HG02840 (cell line): Measurements from ENCODE around the gene KCNH4.
"Not testable (repeated sequence)": the region's sequence is repeated elsewhere in the genome, so short reads cannot be mapped to it uniquely, and the experiment has no call there.

Source experiments
- ATAC-seq: cut with Tn5 transposase; IDR thresholded peaks from one replicate; pipeline ENCODE4 v1.9.1; 2021; ENCODE audit warnings: mild to moderate bottlenecking, moderate library complexity, moderate number of reproducible peaks; ENCODE audit not compliant: unreplicated experiment, low FRiP score

The KCNH4 gene

GRCh38 chr17:42180922-42181850 lies at the start of gene KCNH4:
KCNH4 (minus strand) TSS chr17:42181142; CDS start chr17:42180945, 197 bp downstream.
- ATAC-seq = no peak

DNA sequence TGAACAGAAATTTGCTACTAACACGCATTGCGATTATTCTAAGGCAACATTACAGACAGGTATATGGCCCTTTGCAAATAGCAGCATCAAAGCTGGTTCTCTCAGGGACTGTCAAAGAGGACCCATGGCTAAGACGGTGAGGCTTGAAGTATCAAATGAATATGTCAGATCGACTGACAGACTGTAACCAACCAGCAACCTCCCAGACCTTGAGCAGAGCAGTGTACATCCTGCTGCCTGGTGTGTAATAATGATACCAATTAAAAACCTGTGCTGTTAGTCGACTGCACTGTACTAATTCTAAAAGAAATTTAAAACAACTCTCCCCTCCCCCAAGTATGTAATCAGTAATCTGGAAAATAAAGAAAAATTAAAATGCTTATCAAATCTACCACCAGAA lies 49.3 kb upstream of the KCNH4 start:
- ATAC-seq = no peak

DNA sequence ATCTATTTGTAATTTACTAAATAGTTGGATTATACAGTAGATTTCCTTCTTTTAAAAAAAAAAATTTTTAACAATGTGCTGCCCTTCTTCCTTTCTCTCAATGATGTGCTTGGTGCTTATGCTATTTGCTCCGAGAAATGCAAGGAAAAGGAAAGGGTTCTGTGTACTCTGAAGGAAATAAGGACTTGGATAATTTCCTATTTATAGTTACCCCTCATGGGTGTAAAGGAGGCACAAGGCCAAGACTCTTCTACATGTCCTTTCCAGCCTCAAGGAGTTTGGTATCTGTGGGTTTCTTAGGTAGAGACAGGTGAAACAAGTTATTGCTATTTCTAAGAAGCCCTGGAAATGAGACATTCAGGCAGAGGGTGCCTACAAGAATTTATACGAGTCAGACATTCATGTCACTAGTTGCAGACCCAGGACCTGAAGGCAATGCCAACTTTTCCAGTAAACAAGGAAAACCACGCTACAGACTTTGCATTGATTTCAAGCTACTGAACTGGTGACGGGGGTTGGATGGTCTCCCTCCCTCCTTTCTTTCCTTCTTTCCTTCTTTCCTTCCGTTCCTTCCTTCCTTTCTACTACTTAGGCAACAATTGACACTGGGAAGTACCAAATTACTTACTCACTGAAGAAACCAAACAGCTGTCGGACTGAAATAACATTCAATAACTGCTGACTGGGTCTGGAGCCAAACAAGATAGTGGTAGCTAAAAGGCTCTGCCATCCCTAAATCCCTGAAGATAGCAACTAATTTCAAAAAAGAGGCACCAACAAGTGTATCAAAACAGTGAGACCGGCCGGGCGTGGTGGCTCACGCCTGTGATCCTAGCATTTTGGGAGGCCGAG lies 47.1 kb upstream of the KCNH4 start:
- no peak for ATAC-seq

- no peak for ATAC-seq
These were observed 44.7 kb upstream of the KCNH4 start for GRCh38 chr17:42225646-42226045.

DNA sequence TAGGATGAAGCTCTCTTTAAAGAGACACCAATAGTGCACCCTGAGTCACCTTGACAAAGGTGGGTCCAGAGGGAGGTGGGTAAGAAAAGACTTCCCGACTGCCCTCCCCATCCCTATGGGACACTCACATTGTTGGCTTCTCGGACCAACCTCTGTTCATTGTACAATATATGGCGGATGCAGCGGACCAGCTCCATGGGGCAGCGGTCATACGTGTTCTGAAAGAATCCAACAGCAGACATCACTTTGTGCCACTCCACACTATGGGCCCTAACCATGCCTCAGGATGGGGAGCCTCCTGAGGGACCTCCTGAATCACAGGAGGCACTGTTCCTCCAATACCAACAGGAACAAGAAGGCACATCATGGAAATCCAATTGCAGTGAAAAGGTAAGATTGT lies 43.7 kb upstream of the KCNH4 start:
- no peak for ATAC-seq

- no peak for ATAC-seq
These were observed 41.2 kb upstream of the KCNH4 start for GRCh38 chr17:42221886-42222745.

DNA sequence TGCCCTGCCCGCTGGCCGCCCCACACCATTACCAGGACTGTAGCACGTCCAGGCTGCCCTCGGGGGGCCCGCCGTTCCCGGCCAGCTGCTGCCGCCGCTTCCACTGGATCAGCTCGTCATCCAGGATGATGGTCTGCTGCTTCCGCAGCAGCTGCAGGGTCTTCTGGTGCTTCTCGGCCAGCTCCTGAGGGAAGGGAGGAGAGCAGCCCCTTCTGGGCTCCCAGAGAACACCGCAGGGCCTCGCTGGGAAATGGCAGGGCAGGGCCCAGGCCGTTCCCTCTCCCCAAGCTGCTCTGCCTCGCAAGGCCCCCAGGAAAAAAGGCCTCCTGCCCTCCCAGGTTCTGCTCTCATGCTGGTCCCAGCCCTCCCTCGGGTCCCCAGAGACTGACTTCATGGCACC lies 38.3 kb upstream of the KCNH4 start:
- ATAC-seq = not testable (repeated sequence)

GRCh38 chr17:42214156-42214555 lies 33.2 kb upstream of the KCNH4 start:
- ATAC-seq = no peak

GRCh38 chr17:42212382-42212781 lies 31.4 kb upstream of the KCNH4 start:
- ATAC-seq = no peak

- ATAC-seq = not testable (repeated sequence)
These were observed 31.0 kb upstream of the KCNH4 start for GRCh38 chr17:42211921-42212341.

GRCh38 chr17:42210046-42210445 lies 29.1 kb upstream of the KCNH4 start:
- ATAC-seq = no peak

GRCh38 chr17:42206153-42206612 lies 25.2 kb upstream of the KCNH4 start:
- ATAC-seq = not testable (repeated sequence)

DNA sequence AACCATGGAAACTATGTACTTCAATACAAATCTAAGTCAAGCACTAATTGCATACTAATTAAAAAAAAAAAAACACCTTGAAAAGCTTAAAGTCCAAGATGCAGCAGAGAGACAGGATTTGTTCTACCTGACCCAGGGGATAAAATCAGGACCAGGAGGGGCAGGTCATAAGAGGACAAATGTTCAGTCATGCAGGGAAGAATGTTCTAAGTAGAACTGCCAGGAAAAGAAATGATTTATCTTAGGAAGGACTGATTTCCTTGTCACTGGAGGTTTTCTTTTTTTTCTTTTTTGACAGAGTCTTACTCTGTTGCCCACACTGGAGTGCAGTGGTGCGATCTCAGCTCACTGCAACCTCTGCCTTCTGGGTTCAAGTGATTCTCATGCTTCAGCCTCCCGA lies 22.4 kb upstream of the KCNH4 start:
- no peak for ATAC-seq

- ATAC-seq = no peak
These were observed 21.8 kb upstream of the KCNH4 start for GRCh38 chr17:42202696-42203095.

GRCh38 chr17:42202159-42202558 lies 21.2 kb upstream of the KCNH4 start:
- ATAC-seq = no peak

- no peak for ATAC-seq
These were observed 20.5 kb upstream of the KCNH4 start for GRCh38 chr17:42201458-42201772.

GRCh38 chr17:42200706-42201457 lies 19.9 kb upstream of the KCNH4 start:
- no peak for ATAC-seq

- no peak for ATAC-seq
These were observed 18.6 kb upstream of the KCNH4 start for GRCh38 chr17:42199416-42200011.

GRCh38 chr17:42198897-42199296 lies 18.0 kb upstream of the KCNH4 start:
- no peak for ATAC-seq
